Adipose tissue (tissue), 3 donors: ENCODE data around the gene NUDT8. TPM values are rescaled to one million over a fixed set of nuclear protein-coding genes. Genes with fewer than 3 reads are reported as not detected.

Source experiments
- H3K27ac ChIP-seq: one replicate; pipeline ENCODE4 v1.5.1; 2013; ENCODE audit warnings: low read depth, low read length
- WGBS, 3 donors: extraction: QIAGEN DNeasy Blood & Tissue Kit; methylation state at CpG; one replicate each; pipeline ENCODE4 v1.1.7; 2013; 5-methylcytosine and 5-hydroxymethylcytosine counted together
- polyA plus RNA-seq, 3 donors: library from polyadenylated mRNA; stranded (reverse); fragments of 200-250 nt; gene quantifications; one replicate each; pipeline ENCODE4 v1.2.3, GENCODE V29; 2013
- donor health status: healthy with polysubstance abuse.
- donor health status: Bipolar disorder and iron deficiency.
- donor health status: healthy.

Gene NUDT8
- polyA plus RNA-seq, 3 donors, result 9.8 to 37.1 (median 11.0) TPM

DNA sequence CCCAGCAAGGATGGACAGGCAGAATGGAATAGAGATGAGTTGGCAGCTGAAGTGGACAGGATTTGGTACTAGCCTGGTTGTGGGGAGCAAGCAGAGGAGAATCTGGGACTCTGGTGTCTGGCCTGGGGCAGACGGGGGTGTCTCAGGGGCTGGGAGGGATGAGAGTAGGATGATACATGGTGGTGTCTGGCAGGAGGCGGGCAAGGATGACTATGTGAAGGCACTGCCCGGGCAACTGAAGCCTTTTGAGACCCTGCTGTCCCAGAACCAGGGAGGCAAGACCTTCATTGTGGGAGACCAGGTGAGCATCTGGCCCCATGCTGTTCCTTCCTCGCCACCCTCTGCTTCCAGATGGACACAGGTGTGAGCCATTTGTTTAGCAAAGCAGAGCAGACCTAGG is 43.8 kb downstream of the NUDT8 start:
- WGBS, 3 donors, result 82 to 97% (median 93%) methylated on average over 4 of the region's 4 CpGs
- no peak overlapping the region for H3K27ac ChIP-seq

DNA sequence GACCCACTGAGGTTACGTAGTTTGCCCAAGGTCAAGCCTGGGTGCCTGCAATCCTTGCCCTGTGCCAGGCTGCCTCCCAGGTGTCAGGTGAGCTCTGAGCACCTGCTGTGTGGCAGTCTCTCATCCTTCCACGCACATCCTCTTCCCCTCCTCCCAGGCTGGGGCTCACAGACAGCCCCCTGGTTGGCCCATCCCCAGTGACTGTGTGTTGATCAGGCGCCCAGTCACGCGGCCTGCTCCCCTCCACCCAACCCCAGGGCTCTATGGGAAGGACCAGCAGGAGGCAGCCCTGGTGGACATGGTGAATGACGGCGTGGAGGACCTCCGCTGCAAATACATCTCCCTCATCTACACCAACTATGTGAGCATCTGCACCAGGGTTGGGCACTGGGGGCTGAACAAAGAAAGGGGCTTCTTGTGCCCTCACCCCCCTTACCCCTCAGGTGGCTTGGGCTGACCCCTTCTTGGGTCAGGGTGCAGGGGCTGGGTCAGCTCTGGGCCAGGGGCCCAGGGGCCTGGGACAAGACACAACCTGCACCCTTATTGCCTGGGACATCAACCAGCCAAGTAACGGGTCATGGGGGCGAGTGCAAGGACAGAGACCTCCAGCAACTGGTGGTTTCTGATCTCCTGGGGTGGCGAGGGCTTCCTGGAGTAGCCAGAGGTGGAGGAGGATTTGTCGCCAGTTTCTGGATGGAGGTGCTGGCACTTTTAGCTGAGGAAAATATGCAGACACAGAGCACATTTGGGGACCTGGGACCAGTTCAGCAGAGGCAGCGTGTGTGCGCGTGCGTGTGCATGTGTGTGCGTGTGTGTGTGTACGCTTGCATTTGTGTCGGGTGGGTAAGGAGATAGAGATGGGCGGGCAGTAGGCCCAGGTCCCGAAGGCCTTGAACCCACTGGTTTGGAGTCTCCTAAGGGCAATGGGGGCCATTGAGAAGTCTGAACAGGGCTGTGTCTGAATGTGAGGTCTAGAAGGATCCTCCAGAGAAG is 44.6 kb downstream of the NUDT8 start:
- no peak overlapping the region for H3K27ac ChIP-seq
- WGBS, 3 donors, result 78 to 90% (median 86%) methylated on average over 21 of the region's 21 CpGs

- WGBS, 3 donors, result 14 to 18% (median 17%) methylated on average over 32 to 33 of the region's 33 CpGs
- H3K27ac ChIP-seq, result no peak overlapping the region
These were observed 45.4 kb downstream of the NUDT8 start for GRCh38 chr11:67584205-67584880.

- WGBS, 3 donors, result 2% methylated on average over 79 to 81 of the region's 81 CpGs
- peak within 1 kb of the TSS; percentile 39 for H3K27ac ChIP-seq
These were observed 46.2 kb downstream of the NUDT8 start, which contains the start of gene GSTP1 for GRCh38 chr11:67583247-67584204. Gene GSTP1, plus strand, starts transcription at chr11:67583812. Its CDS starts 32 bp downstream, at chr11:67583844.

DNA sequence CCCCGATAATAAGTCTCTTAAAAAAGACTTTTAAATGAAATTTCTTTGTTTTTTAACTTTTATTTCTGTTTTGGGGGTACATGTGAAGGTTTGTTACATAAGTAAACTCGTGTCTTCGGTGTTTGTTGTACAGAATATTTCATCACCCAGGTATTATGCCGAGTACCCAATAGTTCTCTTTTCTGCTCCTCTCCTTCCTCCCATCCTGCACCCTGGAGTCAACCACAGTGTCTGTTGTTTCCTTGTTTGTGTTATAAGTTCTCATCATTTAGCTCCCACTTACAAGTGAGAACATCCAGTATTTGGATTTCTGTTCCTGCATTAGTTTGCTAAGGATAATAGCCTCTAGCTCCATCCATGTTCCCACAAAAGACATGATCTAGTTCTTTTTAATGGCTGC is 47.7 kb downstream of the NUDT8 start:
- 44 to 64% (median 56%) methylated on average over 4 of the region's 4 CpGs for WGBS, 3 donors
- no peak overlapping the region for H3K27ac ChIP-seq

- WGBS, 3 donors, result 25 to 72% (median 59%) methylated on average over 11 of the region's 11 CpGs
- H3K27ac ChIP-seq, result no peak overlapping the region
These were observed 48.3 kb downstream of the NUDT8 start for GRCh38 chr11:67581469-67581868.

DNA sequence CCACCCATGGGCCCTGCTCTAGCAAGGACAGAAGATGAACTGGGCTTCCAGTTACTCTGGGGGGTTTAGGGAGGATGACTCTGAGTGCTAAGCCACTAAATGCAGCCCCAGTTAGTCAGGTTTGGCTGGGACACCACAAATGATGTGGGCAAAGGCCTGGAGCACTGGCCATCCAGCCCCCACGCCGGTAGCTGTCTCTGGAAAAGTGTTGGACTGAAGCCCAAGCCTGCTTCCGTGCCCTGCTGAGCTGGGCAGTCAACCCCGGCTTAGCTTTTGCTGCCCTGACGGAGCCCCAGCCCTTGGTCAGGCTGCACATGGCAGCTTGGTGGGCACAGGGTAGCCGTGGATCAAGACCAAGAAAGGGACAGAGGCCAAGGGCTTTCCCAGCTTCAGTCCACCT is 51.8 kb downstream of the NUDT8 start:
- no peak overlapping the region for H3K27ac ChIP-seq
- WGBS, 3 donors, result 73 to 86% (median 74%) methylated on average over 6 of the region's 6 CpGs

Other genes with a start within 250 kb of the NUDT8 start
- 10 to 100 TPM in 2 of 3 donors, 1 to 10 TPM in 1; 9.8 to 15.3 (median 10.2) TPM for gene RAD9A, start 238.0 kb downstream of the NUDT8 start, polyA plus RNA-seq
- 10 to 100 TPM; 82.3 to 97.8 (median 93.6) TPM for gene PPP1CA, start 228.1 kb downstream of the NUDT8 start, polyA plus RNA-seq
- 1 to 10 TPM; 2.2 to 6.6 (median 2.4) TPM for gene TBC1D10C, start 225.9 kb downstream of the NUDT8 start, polyA plus RNA-seq
- 1 to 10 TPM in 2 of 3 donors, under 1 TPM in 1; 0.32 to 2.6 (median 2.1) TPM for gene CARNS1, start 214.3 kb downstream of the NUDT8 start, polyA plus RNA-seq
- gene RPS6KB2, start 201.4 kb downstream of the NUDT8 start, polyA plus RNA-seq, result 10 to 100 TPM; 32.7 to 39.5 (median 35.4) TPM
- 1 to 10 TPM; 2.9 to 8.0 (median 4.1) TPM for gene PTPRCAP, start 192.3 kb downstream of the NUDT8 start, polyA plus RNA-seq
- 10 to 100 TPM; 60.3 to 79.0 (median 63.4) TPM for gene CORO1B, start 186.5 kb downstream of the NUDT8 start, polyA plus RNA-seq
- gene GPR152, start 177.2 kb downstream of the NUDT8 start, polyA plus RNA-seq, result not detected
- gene CABP4, start 174.6 kb downstream of the NUDT8 start, polyA plus RNA-seq, result 1 to 10 TPM in 2 of 3 donors, under 1 TPM in 1; 0.28 to 8.4 (median 1.5) TPM
- 100 to 1,000 TPM in 2 of 3 donors, 10 to 100 TPM in 1; 42.6 to 117 (median 104) TPM for gene TMEM134, start 160.7 kb downstream of the NUDT8 start, polyA plus RNA-seq
- gene AIP, start 146.9 kb downstream of the NUDT8 start, polyA plus RNA-seq, result 10 to 100 TPM; 52.0 to 93.9 (median 58.1) TPM
- gene PITPNM1, start 124.6 kb downstream of the NUDT8 start, polyA plus RNA-seq, result 10 to 100 TPM; 11.5 to 22.8 (median 11.7) TPM
- gene CDK2AP2, start 121.8 kb downstream of the NUDT8 start, polyA plus RNA-seq, result 10 to 100 TPM; 64.4 to 78.2 (median 64.5) TPM
- not detected for gene CABP2, start 106.5 kb downstream of the NUDT8 start, polyA plus RNA-seq
- gene GSTP1, start 46.1 kb downstream of the NUDT8 start, polyA plus RNA-seq, result 100 to 1,000 TPM; 324 to 594 (median 489) TPM
- 100 to 1,000 TPM; 122 to 177 (median 125) TPM for gene NDUFV1, start 23.0 kb downstream of the NUDT8 start, polyA plus RNA-seq
- under 1 TPM in 2 of 3 donors, not detected in 1; 0.08 to 0.09 TPM for gene TBX10, start 9.8 kb upstream of the NUDT8 start, polyA plus RNA-seq
- 1 to 10 TPM in 1 of 3 donors, under 1 TPM in 1, not detected in 1; 0.54 to 4.8 TPM for gene ACY3, start 20.8 kb upstream of the NUDT8 start, polyA plus RNA-seq
- gene ALDH3B2, start 44.7 kb upstream of the NUDT8 start, polyA plus RNA-seq, result under 1 TPM in 2 of 3 donors, not detected in 1; 0.07 to 0.16 TPM